B cell (primary cell): ENCODE results near the gene ARHGAP32.

Source experiments
- EZH2 ChIP-seq: IDR thresholded peaks from 2 replicates; pipeline ENCODE4 v1.6.1; 2012; ENCODE audit warnings: borderline replicate concordance, low read depth, mild to moderate bottlenecking, moderate library complexity, low read length; ENCODE audit not compliant: insufficient read depth, poor library complexity, severe bottlenecking
- TF ChIP-seq, protein P1 (sequence below): fragments of 200-600 bp; IDR thresholded peaks from one replicate; pipeline ENCODE4 v1.8.0; 2022; ENCODE audit warnings: antibody characterized with exemption, mild to moderate bottlenecking

DNA sequence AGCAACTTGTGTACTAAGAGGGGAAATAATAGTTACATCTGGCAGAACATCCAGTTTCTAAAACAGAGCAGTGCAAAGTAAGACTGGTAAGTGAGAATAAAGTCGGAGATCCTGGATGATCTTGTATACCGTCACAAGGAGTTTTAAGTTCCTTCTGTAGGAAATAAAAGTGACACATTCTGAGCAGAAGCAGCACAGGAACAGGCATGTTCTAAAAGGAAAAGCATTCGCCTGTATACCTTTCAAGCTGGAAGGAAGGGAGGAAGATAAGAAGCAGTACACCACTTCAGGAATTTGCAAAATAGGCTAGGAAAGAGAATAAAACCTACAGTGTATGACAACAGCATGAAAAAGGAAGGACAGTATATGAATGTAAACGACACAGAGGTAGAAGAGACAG is 143.2 kb downstream of the ARHGAP32 start:
- TF ChIP-seq, protein P1, sequence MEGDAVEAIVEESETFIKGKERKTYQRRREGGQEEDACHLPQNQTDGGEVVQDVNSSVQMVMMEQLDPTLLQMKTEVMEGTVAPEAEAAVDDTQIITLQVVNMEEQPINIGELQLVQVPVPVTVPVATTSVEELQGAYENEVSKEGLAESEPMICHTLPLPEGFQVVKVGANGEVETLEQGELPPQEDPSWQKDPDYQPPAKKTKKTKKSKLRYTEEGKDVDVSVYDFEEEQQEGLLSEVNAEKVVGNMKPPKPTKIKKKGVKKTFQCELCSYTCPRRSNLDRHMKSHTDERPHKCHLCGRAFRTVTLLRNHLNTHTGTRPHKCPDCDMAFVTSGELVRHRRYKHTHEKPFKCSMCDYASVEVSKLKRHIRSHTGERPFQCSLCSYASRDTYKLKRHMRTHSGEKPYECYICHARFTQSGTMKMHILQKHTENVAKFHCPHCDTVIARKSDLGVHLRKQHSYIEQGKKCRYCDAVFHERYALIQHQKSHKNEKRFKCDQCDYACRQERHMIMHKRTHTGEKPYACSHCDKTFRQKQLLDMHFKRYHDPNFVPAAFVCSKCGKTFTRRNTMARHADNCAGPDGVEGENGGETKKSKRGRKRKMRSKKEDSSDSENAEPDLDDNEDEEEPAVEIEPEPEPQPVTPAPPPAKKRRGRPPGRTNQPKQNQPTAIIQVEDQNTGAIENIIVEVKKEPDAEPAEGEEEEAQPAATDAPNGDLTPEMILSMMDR, result no peak
- no peak for TF ChIP-seq EZH2
